Breast epithelium (tissue), 4 donors: ENCODE data around the gene ANXA9. TPM values are rescaled to one million over a fixed set of nuclear protein-coding genes. Genes with fewer than 3 reads are reported as not detected.
A peak's percentile ranks its signal among the peaks of the same experiment; 100 is the strongest.

Experiments used
- DNase-seq, 2 donors: peaks; one replicate each; pipeline ENCODE4 v3.0.0-alpha.2; 2019; ENCODE audit warnings: low spot score in 2 of 2
- H3K27ac ChIP-seq, 2 donors: fragments of 200-600 bp; sonication (generic) in 1 of 2; one replicate each; pipeline ENCODE4 v1.5.1; 2016 to 2019; ENCODE audit warnings: mild to moderate bottlenecking in 1 of 2
- H3K27me3 ChIP-seq, 2 donors: fragments of 200-600 bp; sonication (generic) in 1 of 2; one replicate each; pipeline versions ENCODE4 v1.5.1 to v1.6.0; 2017 to 2019; ENCODE audit warnings: control low read depth in 1 of 2, mild to moderate bottlenecking in 1 of 2
- H3K36me3 ChIP-seq: fragments of 200-600 bp; one replicate; pipeline ENCODE4 v1.5.1; 2019
- H3K4me1 ChIP-seq, 2 donors: fragments of 200-600 bp; sonication (generic); one replicate each; pipeline ENCODE4 v1.5.1; 2016 to 2019; ENCODE audit warnings: control low read depth in 1 of 2
- H3K4me3 ChIP-seq, 3 donors: fragments of 200-600 bp; sonication (generic); 1 replicate in 2 of 3; 2 replicates in 1 of 3; pipeline ENCODE4 v1.5.1; 2016 to 2019; ENCODE audit warnings: mild to moderate bottlenecking in 3 of 3, moderate library complexity in 2 of 3
- H3K9me3 ChIP-seq, 2 donors: fragments of 200-600 bp; sonication (generic) in 1 of 2; one replicate each; pipeline ENCODE4 v1.5.1; 2016 to 2019; ENCODE audit warnings: control low read depth in 1 of 2
- CTCF ChIP-seq, 3 donors: fragments of 450-650 bp; IDR thresholded peaks; one replicate each; pipeline ENCODE4 v1.5.1; 2016 to 2017; ENCODE audit warnings: antibody characterized with exemption in 3 of 3, mild to moderate bottlenecking in 3 of 3, moderate library complexity in 3 of 3
- POLR2A ChIP-seq: fragments of 450-650 bp; IDR thresholded peaks from one replicate; pipeline ENCODE4 v1.6.1; 2016; ENCODE audit warnings: antibody characterized with exemption, mild to moderate bottlenecking, moderate library complexity
- POLR2AphosphoS5 ChIP-seq, 3 donors: sonication (generic); formaldehyde crosslinking; IDR thresholded peaks; one replicate each; pipeline ENCODE4 v1.6.1; 2017; ENCODE audit warnings: antibody characterized with exemption in 3 of 3
- intact Hi-C: fragments of 100-400 bp; cut with DNase I; formaldehyde crosslinking; loops from one replicate; pipeline ENCODE4 v1.15.1; 2023; ENCODE audit warnings: low total_unique reads
- total RNA-seq, 3 donors: library from RNA; depleted of rRNA; stranded (reverse); fragments of >200 nt; gene quantifications; one replicate each; pipeline ENCODE4 v1.1.0, GENCODE V29; 2016

Gene ANXA9
- total RNA-seq, 3 donors from 2014 or later = 3.6 to 13.0 TPM; not detected in 1

- TF ChIP-seq POLR2AphosphoS5 (IDR thresholded peaks at IDR 0.05) = no peak
- TF ChIP-seq CTCF (IDR thresholded peaks at IDR 0.05) = no peak
- TF ChIP-seq POLR2A = no peak
- intact Hi-C loops = no loop called here
- H3K27ac ChIP-seq = no peak overlapping the region
- peaks cover 0 to 12% of the 10 kb centered on the region in 2 donors for H3K4me1 ChIP-seq
- H3K4me3 ChIP-seq = no peak overlapping the region
- H3K27me3 ChIP-seq = no peaks in the 10 kb centered on the region
- H3K36me3 ChIP-seq = peaks cover 11% of the 10 kb centered on the region
- DNase-seq = no peak
- no peaks in the 10 kb centered on the region for H3K9me3 ChIP-seq
Observed at GRCh38 chr1:150999926-151000325, 17.8 kb downstream of the ANXA9 start.

GRCh38 chr1:151000408-151000807 lies 18.3 kb downstream of the ANXA9 start:
- H3K36me3 ChIP-seq = peaks cover 11% of the 10 kb centered on the region
- no peaks in the 10 kb centered on the region for H3K27me3 ChIP-seq
- no peak overlapping the region for H3K4me3 ChIP-seq
- intact Hi-C loops = no loop called here
- TF ChIP-seq CTCF (IDR thresholded peaks at IDR 0.05) = no peak
- TF ChIP-seq POLR2A = no peak
- TF ChIP-seq POLR2AphosphoS5 (IDR thresholded peaks at IDR 0.05) = no peak
- no peaks in the 10 kb centered on the region for H3K9me3 ChIP-seq
- no peak overlapping the region for H3K27ac ChIP-seq
- peaks cover 0 to 12% of the 10 kb centered on the region in 2 donors for H3K4me1 ChIP-seq
- DNase-seq = no peak

- no peak overlapping the region for H3K27ac ChIP-seq
- H3K4me1 ChIP-seq = peaks cover 0 to 12% of the 10 kb centered on the region in 2 donors
- H3K36me3 ChIP-seq = peaks cover 11% of the 10 kb centered on the region
Observed at GRCh38 chr1:151001602-151002001, 19.5 kb downstream of the ANXA9 start.

GRCh38 chr1:151002051-151002450 lies 20.0 kb downstream of the ANXA9 start:
- H3K36me3 ChIP-seq = peaks cover 11% of the 10 kb centered on the region
- DNase-seq = no peak
- H3K4me3 ChIP-seq = no peak overlapping the region
- no peak for TF ChIP-seq POLR2AphosphoS5 (IDR thresholded peaks at IDR 0.05)
- TF ChIP-seq CTCF (IDR thresholded peaks at IDR 0.05) = no peak
- TF ChIP-seq POLR2A = no peak
- H3K27me3 ChIP-seq = no peaks in the 10 kb centered on the region
- intact Hi-C loops = no loop called here
- H3K9me3 ChIP-seq = no peaks in the 10 kb centered on the region
- peaks cover 0 to 14% of the 10 kb centered on the region in 2 donors for H3K4me1 ChIP-seq
- peak overlapping the region in 1 of 2 donors; percentile 42 for H3K27ac ChIP-seq

More at GRCh38 chr1:151001602-151002001, 19.5 kb downstream of the ANXA9 start:
- no peaks in the 10 kb centered on the region for H3K9me3 ChIP-seq
- no peak for DNase-seq
- H3K4me3 ChIP-seq = no peak overlapping the region
- H3K27me3 ChIP-seq = no peaks in the 10 kb centered on the region
- TF ChIP-seq CTCF (IDR thresholded peaks at IDR 0.05) (no peak), POLR2AphosphoS5 (IDR thresholded peaks at IDR 0.05) (no peak), POLR2A (no peak)
- intact Hi-C loops = no loop called here

GRCh38 chr1:151002611-151003010 lies 20.5 kb downstream of the ANXA9 start:
- H3K27ac ChIP-seq = peak overlapping the region; percentile 42 to 44
- no peak for TF ChIP-seq POLR2AphosphoS5 (IDR thresholded peaks at IDR 0.05)
- no peak for TF ChIP-seq POLR2A
- TF ChIP-seq CTCF (IDR thresholded peaks at IDR 0.05) = no peak
- peak overlapping the region in 1 of 3 donors; percentile 1 for H3K4me3 ChIP-seq
- peaks cover 0 to 19% of the 10 kb centered on the region in 2 donors for H3K4me1 ChIP-seq
- no peak for DNase-seq
- intact Hi-C loops = no loop called here
- H3K36me3 ChIP-seq = peaks cover 11% of the 10 kb centered on the region
- no peaks in the 10 kb centered on the region for H3K9me3 ChIP-seq
- no peaks in the 10 kb centered on the region for H3K27me3 ChIP-seq
